Panc1 (cell line): Measurements from ENCODE around the gene CD3D. TPM values are rescaled to one million over a fixed set of nuclear protein-coding genes. Genes with fewer than 3 reads are reported as not detected.

Experiments
- ATAC-seq: fragments of 200-7000 bp; cut with Tn5 transposase; 2 replicates; pipeline ENCODE4 v1.9.1; 2020; ENCODE audit warnings: mild to moderate bottlenecking, moderate library complexity
- BruUV-seq: library from RNA; stranded (reverse); fragments of 400-500 nt; replicated peaks from 2 replicates; lab custom pipeline; 2021; lab: Mats Ljungman, UMichigan
- CTCF ChIA-PET: fragments of 300-600 bp; sonication (Branson Sonifier 250); formaldehyde crosslinking; loops from one replicate; lab custom pipeline; 2022; ENCODE audit warnings: antibody characterized with exemption; lab: Charles Lee
- POLR2A ChIA-PET: fragments of 300-600 bp; sonication (Branson Sonifier 250); formaldehyde crosslinking; loops from one replicate; lab custom pipeline; 2022; ENCODE audit warnings: antibody characterized with exemption; lab: Charles Lee
- DNase-seq: peaks from one replicate; pipeline ENCODE4 v3.0.0-alpha.2; 2010; ENCODE audit warnings: low read depth, low spot score
- H3K27ac ChIP-seq: 2 replicates; pipeline ENCODE4 v1.5.1; 2011; ENCODE audit warnings: mild to moderate bottlenecking, low read length, inconsistent platforms
- H3K27me3 ChIP-seq: fragments of 200-500 bp; sonication (Bioruptor generic); 2 replicates; pipeline ENCODE4 v1.6.0; 2014; ENCODE audit warnings: low read length, inconsistent platforms; ENCODE audit not compliant: control insufficient read depth, insufficient read depth
- H3K36me3 ChIP-seq: fragments of 200-500 bp; sonication (Bioruptor generic); 2 replicates; pipeline ENCODE4 v1.5.1; 2014; ENCODE audit warnings: inconsistent platforms, mild to moderate bottlenecking, low read length, moderate library complexity; ENCODE audit not compliant: control insufficient read depth, insufficient read depth
- H3K4me1 ChIP-seq: 2 replicates; pipeline ENCODE4 v1.5.1; 2011; ENCODE audit warnings: inconsistent platforms, mild to moderate bottlenecking, low read length, moderate library complexity; ENCODE audit not compliant: control insufficient read depth, insufficient read depth
- H3K4me3 ChIP-seq, 2 experiments: 2 replicates each; pipeline ENCODE4 v1.5.1; 2011 to 2012; ENCODE audit warnings: low read depth in 2 of 2, low read length in 2 of 2, mild to moderate bottlenecking in 2 of 2, inconsistent platforms in 1 of 2, moderate library complexity in 1 of 2
- H3K9me3 ChIP-seq: fragments of 200-500 bp; sonication (Bioruptor generic); 2 replicates; pipeline ENCODE4 v1.5.1; 2014; ENCODE audit warnings: low read depth, mild to moderate bottlenecking, inconsistent platforms, low read length, moderate library complexity; ENCODE audit not compliant: control insufficient read depth, insufficient read depth
- CTCF ChIP-seq: fragments of 450-650 bp; IDR thresholded peaks from 2 replicates; pipeline ENCODE4 v1.5.1; 2017; ENCODE audit warnings: mild to moderate bottlenecking
- POLR2AphosphoS5 ChIP-seq: IDR thresholded peaks from 2 replicates; pipeline ENCODE4 v1.6.1; 2012; ENCODE audit warnings: mild to moderate bottlenecking, low read depth, low read length, moderate library complexity
- REST ChIP-seq, 2 experiments: IDR thresholded peaks; 2 replicates each; pipeline ENCODE4 v1.6.1; 2011 to 2012; ENCODE audit warnings: low read depth in 2 of 2, control low read depth in 1 of 2, low read length in 1 of 2, mild to moderate bottlenecking in 1 of 2, moderate library complexity in 1 of 2; ENCODE audit not compliant: insufficient read depth in 1 of 2
- SIN3A ChIP-seq: IDR thresholded peaks from 2 replicates; pipeline ENCODE4 v1.6.1; 2012; ENCODE audit warnings: low read depth, mild to moderate bottlenecking, low read length, moderate library complexity, borderline replicate concordance; ENCODE audit not compliant: insufficient read depth
- TCF7L2 ChIP-seq: IDR thresholded peaks from 2 replicates; pipeline ENCODE4 v1.6.1; 2011; ENCODE audit warnings: mild to moderate bottlenecking, low read depth, low read length, inconsistent platforms
- in situ Hi-C: cut with HindIII; loops from 2 replicates; pipeline ENCODE4 v1.10.0; 2016; ENCODE audit warnings: low sequenced_read_pairs, low pct_unique_long_range_greater_than_20kb
- intact Hi-C: fragments of 100-400 bp; cut with micrococcal nuclease; formaldehyde crosslinking; loops from one replicate; pipeline ENCODE4 v1.10.0; 2022; ENCODE audit not compliant: unreplicated experiment
- total RNA-seq: library from RNA; stranded (reverse); gene quantifications from one replicate; pipeline ENCODE4 v1.2.1, GENCODE V29; 2021; ENCODE audit not compliant: unreplicated experiment

CD3D gene
- total RNA-seq, 1 experiment from 2014 or later: 0.39 TPM

- no peak overlapping the region for H3K4me3 ChIP-seq
- no peaks in the 10 kb centered on the region for H3K4me1 ChIP-seq
- no peak for TF ChIP-seq SIN3A
- no peak for TF ChIP-seq TCF7L2
- no peak for TF ChIP-seq REST (IDR thresholded peaks at IDR 0.05; ENCODE audit: insufficient read depth in 1 of 2, low read depth in 2 of 2, low read length in 1 of 2)
- no peak for TF ChIP-seq CTCF
- no peak for TF ChIP-seq POLR2AphosphoS5
- H3K36me3 ChIP-seq: no peaks in the 10 kb centered on the region
- CTCF ChIA-PET: no interaction called here
- no peak for ATAC-seq
- no TSS peak for BruUV-seq
- no peaks in the 10 kb centered on the region for H3K9me3 ChIP-seq
- in situ Hi-C loops: no loop called here
- intact Hi-C loops: no loop called here
- no peak overlapping the region for H3K27ac ChIP-seq
- DNase-seq: no peak
- H3K27me3 ChIP-seq: peaks cover 12% of the 10 kb centered on the region
- POLR2A ChIA-PET: no interaction called here
Measured at GRCh38 chr11:118305726-118306125, 36.8 kb downstream of the CD3D start.

GRCh38 chr11:118304568-118305248, 37.8 kb downstream of the CD3D start, which contains the start of gene CD3E:
CD3E (plus strand) TSS chr11:118304730; CDS start chr11:118304953, 223 bp downstream.
- H3K36me3 ChIP-seq: no peaks in the 10 kb centered on the region
- no peaks in the 10 kb centered on the region for H3K9me3 ChIP-seq
- ChIA-PET CTCF (no interaction called here), POLR2A (no interaction called here)
- H3K4me1 ChIP-seq: no peaks in the 10 kb centered on the region
- no peak within 1 kb of the TSS for H3K27ac ChIP-seq
- no peak within 1 kb of the TSS for H3K4me3 ChIP-seq
- ATAC-seq (no peak), DNase-seq (no peak)
- no TSS peak for BruUV-seq
- peaks cover 12% of the 10 kb centered on the region for H3K27me3 ChIP-seq
- intact Hi-C loops (no loop called here), in situ Hi-C loops (no loop called here)
- no peak for TF ChIP-seq CTCF
- no peak for TF ChIP-seq POLR2AphosphoS5
- no peak for TF ChIP-seq REST (IDR thresholded peaks at IDR 0.05; ENCODE audit: insufficient read depth in 1 of 2, low read depth in 2 of 2, low read length in 1 of 2)
- TF ChIP-seq TCF7L2: no peak
